NCI-H2196 (cell line): ENCODE results near the gene RABL3.
"Not testable (repeated sequence)": the region's sequence is repeated elsewhere in the genome, so short reads cannot be mapped to it uniquely, and the experiment has no call there.

ENCODE experiments used
- DNase-seq: peaks from one replicate; lab custom pipeline; 2025; ENCODE audit not compliant: unreplicated experiment; lab: John Stamatoyannopoulos, UW

The RABL3 gene, protein sequence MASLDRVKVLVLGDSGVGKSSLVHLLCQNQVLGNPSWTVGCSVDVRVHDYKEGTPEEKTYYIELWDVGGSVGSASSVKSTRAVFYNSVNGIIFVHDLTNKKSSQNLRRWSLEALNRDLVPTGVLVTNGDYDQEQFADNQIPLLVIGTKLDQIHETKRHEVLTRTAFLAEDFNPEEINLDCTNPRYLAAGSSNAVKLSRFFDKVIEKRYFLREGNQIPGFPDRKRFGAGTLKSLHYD

DNA sequence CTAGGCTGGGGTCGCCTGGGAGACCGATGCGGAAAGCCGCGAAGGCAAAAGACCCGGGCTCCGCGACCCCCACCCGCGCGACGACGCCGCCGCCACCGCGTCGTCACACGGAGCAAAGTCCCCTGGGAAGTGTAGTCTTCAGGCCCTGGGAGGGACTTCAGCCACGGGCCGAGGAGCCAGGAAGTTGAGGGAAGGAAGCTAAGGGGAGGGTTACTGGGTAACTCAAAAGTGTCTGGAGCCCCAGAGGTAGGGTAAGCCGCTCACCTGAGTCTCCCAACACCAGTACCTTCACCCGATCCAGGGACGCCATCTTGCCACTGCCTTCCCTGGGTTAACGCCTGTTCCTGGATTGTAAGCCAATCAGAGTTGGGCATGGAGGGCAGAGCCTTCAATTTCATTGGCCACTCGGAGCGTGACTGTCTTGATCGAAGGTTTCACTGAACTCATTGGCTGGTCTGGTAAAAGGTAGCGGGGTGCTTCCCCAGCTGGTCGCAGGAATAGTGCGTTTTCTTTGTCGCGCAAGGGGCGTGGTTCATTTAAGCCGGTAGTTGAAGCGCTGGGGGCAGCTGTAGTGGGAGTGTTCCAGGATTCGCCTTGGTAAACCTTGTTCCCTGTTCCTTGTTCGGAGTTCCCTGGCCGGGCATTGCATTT lies at the start of gene RABL3, which contains the start of gene GTF2E1:
RABL3 (minus strand) TSS at position 319 of the 651 bp plus-strand sequence; CDS start at position 310, 9 bp downstream.
GTF2E1 (plus strand) TSS at position 547 of the 651 bp plus-strand sequence. CDS start 7,809 bp downstream, outside the sequence.
- DNase-seq: peak; percentile 100

DNA sequence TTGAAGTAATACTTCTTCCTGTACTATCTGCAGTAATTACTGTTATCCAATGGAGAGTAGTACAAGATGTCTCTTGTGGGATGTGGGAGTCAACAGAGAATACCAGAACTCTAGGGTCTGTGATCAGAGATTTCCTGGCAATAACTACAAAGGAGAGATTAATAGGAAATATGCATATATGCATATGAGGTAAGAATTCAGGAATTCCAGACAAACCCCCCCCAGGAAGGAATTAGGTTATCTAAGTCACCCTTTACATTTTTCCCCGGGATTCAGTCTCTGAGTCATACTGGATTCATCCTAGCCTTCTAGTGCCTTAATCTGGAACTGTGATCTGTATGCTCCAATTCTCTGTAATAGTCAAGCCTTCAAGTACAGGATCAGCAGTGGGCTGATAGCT lies 49.6 kb upstream of the RABL3 start:
- no peak for DNase-seq

DNA sequence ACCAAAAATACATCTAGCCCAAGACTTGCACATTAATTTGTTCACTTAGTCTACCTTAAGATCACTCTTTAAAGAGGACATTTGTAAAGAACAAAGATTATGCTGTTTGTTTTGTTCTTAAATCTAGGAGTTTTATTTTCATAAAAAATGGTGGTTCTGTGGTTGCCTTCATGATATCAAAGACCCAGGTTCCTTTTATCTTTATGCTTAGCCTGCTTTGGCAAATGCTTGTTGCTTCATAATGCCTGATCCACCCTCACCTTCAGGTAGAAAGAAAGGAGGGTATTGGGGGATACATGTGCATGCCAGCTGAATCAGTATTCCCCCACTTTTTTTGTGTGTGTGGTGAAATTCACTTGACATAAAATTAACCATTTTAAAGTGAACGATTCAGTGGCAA lies 48.7 kb upstream of the RABL3 start:
- no peak for DNase-seq

DNA sequence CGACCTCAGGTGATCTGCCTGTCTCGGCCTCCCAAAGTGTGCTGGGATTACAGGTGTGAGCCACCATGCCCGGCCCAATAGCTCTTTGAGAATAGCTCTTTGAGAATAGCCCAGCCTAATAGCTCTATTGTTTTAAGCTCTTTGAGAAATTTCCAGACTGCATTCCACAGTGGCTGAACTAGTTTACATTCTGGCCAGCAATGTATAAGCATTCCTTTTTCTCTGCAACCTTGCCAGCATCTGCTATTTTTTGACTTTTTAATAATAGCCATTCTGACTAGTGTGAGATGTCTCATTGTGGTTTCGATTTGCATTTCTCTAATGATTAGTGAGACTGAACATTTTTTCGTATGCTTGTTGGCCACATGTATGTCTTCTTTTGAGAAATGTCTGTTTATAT lies 43.5 kb upstream of the RABL3 start:
- not testable (repeated sequence) for DNase-seq

DNA sequence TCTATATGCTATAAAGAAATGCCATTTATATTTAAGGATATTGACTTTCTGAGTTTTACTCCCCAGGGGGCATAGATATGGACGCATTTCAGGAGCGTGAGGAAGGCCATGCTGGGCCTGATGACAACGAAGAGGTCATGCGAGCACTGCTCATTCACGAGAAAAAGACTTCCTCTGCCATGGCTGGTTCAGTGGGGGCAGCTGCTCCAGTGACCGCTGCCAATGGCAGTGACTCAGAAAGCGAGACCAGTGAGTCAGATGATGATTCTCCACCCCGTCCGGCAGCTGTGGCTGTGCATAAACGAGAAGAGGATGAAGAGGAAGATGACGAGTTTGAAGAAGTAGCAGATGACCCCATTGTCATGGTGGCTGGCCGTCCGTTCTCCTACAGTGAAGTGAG lies 38.7 kb upstream of the RABL3 start:
- no peak for DNase-seq

DNA sequence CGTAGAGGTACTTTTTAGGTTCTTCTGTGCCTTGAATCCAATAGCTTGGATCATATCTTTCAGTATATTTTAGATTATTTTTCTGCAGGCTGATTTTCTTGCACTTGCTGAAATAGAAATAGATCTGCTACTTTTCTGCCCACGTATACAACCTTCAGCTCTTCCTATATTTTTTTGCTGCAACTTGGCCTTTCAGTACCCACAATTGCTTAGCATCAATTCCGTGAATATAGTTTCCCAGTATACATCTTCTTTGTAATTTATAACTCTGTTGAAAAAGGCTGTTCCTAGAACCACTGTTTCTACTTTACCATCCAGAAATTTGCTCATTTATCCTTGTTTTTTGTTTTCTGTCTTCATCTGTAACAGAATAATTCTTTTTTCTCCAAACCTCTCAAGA lies 36.5 kb upstream of the RABL3 start:
- DNase-seq: no peak

DNA sequence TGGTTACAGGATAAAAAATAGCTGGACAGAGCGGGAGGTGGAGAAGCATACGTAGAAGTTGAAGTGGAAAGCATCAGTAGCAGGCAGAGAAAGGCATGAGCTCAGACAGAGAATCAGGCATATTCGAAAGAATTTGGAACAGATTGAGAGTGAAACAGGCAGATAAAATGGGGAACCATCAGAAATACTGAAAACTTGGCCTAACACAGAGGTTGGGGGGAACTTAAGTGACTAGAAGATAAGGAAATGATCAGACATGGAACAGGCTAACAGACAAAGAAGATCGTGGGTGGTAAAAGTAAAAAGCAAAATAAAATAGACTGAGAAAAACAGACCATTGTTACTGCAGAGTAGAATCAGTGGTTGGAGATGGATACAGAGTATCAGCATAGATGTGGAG lies 33.1 kb upstream of the RABL3 start:
- no peak for DNase-seq

DNA sequence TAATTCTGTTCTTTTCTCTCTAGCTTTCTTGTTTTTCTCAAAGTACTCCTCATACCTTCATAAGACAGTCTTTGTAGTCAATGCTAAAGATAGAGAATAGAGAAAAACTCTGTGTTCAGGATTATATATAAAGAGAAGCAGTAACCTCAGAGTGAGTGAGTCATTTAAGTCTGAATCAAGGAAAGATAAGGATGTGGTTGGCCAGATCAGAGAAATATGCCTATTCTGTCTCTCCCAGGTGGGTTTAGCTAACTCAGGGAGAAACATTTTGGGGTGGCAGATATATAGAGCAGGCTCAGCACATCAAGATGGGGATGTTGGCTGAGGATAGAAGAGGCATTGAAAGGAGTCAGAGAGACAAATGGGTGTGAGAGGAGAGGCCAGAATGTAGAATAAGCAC lies 31.6 kb upstream of the RABL3 start:
- no peak for DNase-seq

DNA sequence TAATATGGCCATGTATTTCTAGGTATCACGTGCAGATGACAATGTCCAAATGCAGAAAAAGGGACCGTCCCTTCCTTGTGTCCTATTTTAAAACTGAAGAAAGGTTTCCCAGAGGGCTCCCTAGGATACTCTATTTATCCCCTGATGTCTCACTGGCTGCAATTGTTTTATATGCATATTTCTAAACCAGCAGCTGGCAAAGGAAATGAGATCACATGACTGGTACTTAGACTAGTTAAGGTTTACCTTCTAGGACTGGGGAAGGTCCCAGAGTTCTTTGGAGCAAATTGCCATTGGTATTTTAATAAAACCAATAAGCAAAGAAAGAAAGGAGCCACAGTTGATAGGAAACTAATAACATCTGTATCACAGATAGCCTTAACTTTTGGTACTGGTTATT lies 29.8 kb upstream of the RABL3 start:
- DNase-seq: no peak

DNA sequence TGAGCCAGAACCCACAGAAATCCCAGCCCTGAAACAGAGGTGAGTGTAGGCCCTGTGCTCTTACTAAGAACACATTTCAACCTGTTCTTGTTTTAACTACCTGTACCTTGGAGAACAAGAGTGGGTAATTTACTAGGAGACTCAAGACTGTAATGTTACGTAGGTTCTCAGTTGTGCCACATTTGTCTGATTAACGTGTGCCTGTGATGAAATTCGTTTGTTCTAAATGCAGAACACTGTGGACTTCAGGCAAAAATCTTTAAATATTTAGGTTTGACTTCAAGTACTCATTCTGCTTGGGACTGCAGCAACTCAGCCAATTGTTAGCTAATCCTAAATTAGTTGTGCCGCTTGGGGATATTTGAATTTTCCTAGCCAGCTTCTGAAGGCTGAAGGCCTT lies 28.6 kb upstream of the RABL3 start:
- no peak for DNase-seq

DNA sequence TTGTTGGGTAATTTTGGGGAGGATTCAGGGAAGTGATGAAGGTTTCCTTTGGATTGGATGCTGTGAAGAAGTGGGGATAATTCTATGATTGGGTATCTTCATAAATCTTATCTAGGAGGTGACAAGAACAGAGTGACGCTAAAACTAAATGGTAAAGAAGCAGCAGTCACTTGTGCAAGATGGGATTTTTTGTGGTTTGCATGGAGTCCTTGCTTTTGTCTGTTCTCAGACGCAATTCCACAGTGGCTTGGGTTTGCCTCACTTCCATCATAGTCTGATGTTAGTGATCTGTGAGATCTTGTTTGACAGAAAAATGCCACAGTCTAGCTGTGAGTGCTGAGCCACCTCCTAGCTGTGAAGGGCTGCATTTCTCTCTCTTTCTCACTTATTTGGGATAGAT lies 27.1 kb upstream of the RABL3 start:
- no peak for DNase-seq

DNA sequence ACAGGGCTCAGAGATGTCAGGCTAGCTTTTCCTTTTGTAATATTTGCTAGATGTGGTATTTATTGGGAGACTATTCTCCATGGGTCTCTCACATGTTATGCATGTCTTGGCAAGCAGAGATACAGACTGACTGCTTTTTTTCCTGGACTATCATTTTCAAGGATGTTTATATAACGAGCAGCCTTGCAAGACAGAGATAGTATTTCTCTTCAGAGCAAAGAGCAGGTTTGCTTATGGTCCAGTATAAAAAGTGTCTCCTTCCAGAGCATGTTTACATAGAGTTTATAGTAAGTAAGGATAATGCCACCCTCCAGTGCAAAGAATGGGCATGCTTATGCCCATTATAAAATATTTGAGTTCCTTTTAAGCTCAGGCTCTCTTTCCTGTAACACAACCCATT lies 24.8 kb upstream of the RABL3 start:
- no peak for DNase-seq

DNA sequence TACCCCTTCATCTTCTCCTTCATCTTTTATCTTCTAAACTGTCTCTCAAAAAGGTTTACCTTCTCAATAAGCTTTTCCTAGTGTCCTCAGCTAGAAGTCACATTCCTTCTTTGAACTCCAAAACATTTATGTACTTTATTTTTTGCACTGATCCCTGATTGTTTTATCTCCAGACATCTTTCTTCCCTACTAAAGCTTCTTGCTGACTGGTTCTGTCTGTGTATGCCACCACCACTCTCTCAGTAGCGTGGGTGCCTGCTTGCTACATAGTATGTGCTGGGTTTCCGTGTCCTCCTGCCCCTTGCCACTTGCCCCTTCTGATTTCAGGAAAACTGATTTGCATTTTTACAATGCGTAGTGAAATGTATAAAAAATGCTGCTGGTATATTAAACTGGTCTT lies 24.3 kb upstream of the RABL3 start:
- no peak for DNase-seq

DNA sequence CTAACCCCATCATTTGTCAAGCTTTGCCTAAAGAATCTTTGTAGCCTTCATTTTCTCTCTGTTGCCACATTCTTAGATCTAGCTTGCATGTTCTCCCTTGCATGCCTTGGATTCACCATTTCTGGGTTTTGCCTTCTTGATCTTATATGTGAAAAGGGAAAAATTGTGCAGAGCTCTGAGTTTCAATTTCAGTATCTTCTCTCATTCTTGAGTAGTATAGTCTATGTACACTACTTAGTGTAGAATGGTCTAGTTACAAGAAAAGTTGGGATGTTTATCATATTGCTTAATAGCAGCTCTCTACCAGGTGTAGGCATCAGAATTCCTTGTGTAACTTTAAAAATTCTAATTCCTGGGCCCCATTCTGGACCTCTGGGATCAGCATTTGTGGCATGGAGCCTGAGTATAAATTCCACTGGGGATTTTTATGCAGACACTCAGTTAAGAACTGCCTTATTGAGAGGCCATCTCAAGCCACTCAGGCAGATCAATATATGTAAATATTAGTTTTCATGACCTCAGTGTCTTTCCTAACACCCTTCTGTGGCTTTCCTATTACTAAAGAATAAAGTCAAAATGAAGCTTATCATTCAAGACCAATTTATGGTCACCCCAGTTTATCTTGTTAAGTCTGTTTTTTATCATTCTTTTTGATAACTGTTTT lies 23.6 kb upstream of the RABL3 start:
- DNase-seq: no peak

DNA sequence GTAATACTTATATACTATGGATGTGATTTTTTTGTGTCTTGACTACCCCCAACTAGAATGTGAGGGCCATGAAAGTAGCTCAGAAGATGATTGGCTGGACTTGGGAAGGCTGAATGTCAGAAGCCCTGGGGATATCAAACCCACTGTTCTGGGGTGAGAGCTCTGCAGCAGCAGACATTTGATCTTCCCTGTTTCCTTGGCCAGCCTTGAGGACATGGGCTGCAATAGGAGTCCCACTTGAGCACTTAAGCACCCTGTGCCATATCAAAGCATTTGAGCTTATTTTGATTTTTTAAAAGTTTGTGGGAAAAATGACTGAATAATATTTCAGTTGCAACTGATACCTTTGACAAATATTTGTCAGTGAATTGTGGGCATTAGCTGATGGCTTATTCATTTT lies 21.9 kb upstream of the RABL3 start:
- no peak for DNase-seq

DNA sequence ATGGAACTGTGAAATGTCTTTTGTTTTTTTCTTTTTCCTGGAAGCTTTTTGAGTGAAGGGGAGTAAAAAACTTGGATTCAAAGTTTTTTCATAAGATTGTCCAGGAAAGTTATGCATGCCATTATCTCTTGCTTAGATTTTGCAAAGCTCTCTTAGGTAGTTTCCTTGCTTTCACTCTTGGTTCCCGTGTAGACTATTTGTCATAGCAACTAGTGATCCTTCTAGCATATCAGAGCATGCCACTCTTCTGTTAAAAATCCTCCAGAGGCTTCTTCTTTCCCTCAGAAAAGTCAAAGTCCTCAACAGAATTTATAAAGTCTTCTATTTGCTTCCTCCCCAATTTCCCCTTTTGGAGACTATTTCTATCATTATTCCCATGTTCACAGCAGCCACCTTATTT lies 21.3 kb upstream of the RABL3 start:
- DNase-seq: no peak

DNA sequence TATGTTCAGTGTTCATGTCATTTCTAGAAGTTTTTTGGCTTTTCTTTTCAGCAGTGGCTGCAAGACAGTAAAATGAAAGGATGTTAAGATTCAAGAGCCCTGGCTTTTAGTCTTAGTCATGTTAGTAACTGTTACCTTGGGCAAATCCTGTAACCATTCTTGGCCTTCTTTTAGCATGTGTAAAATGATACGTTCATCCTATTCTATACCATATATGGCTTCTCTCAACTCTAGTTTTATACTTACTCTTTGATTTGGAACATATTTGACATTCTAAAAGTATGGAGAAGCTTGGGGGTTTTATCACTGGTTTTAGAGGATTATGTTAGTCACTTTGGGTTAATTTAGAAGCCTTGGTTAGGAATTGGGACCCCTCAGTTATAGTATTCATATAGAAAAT lies 20.3 kb upstream of the RABL3 start:
- DNase-seq: no peak

DNA sequence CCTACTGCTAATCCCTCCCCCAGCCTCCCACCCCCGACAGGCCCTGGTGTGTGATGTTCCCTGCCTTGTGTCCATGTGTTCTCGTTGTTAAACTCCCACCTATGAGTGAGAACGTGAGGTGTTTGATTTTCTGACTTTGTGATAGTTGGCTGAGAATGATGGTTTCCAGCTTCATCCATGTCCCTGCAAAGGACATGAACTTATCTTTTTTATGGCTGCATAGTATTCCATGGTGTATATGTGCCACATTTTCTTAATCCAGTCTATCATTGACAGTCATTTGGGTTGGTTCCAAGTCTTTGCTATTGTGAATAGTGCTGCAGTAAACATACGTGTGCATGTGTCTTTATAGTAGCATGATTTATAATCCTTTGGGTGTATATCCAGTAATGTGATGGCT lies 16.2 kb upstream of the RABL3 start:
- not testable (repeated sequence) for DNase-seq

DNA sequence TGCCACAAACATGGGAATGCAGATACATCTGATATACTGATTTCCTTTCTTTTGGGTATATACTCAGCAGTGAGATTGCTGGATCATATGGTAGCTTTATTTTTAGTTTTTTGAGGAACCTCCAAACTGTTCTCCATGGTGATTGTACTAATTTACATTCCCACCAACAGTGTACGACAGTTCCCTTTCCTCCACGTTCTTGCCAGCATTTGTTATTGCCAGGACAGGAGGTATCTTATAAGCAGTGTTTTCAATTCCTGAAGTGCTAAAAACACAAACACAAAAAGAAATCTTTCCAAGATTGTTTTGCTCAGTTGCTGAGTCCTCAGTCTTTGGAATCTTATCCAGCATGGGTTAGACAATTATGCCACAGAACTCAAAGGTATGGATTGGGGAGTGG lies 13.7 kb upstream of the RABL3 start:
- no peak for DNase-seq

DNA sequence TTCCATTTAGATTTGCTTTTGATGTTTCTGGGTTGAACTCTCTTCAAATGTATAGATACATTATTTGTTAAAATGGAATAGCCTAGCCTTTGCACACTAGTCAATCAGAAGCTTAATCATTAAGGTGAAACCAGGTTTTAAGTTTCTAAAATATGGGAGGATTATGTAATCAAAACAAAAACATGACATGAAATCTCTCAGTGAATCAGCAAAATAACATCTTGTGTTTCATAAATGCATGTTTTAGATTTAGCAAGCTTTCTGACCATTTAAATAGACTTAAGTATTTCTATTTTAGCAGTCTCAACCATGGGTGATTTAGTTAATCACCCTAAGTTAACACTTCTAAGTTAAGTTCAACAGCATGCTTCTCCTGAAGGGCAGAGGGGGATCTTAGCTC lies 11.5 kb upstream of the RABL3 start:
- DNase-seq: no peak

DNA sequence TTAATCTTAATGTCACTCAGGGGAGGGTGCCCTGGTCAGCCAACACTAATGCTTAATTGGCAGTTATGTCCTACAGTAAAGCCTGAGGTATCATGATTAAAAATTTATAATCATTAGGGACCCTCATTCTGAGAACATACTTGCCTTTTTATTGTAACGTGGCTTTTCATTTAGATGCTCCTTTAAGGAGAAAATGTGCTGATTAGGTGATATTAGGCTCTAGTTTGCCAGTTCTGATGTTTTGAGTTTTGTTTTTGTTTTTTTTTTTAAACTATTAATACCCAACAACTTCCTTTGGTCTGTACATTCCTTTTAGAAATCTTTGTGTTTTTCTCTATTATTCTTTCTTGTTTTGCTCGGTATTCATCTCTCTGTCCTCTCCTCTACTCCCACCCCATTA lies 10.5 kb upstream of the RABL3 start:
- DNase-seq: no peak

DNA sequence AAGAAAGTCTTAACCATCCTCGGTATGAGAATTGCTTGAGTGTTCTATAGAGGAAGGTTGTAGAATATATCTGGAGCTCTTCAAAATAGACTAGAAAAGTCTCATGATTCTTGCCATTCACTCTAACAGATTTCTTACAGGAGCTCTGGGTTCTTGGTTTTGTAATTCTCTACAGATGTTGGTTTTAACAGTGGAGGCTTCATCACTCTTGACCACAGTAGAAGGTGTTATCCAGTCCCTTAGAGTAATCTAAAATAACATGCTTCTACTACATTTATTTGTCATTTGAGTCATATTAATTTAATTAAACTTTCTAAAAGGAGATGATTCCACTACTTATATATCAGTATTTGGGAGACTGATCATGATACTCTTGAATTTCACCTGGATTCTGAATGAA lies 9.9 kb upstream of the RABL3 start:
- no peak for DNase-seq
